ENCODE data around the gene CASZ1.

The CASZ1 gene

GRCh38 chr1:10659646-10660540 lies 136.6 kb downstream of the CASZ1 start:
- DNase-seq (ENCODE audit: low spot score), result no peak
- TF ChIP-seq CTCF (IDR thresholded peaks at IDR 0.05; ENCODE audit: extremely low read depth, missing control alignments), result no peak

- no peak for TF ChIP-seq CTCF (IDR thresholded peaks at IDR 0.05; ENCODE audit: extremely low read depth, missing control alignments)
- no peak for DNase-seq (ENCODE audit: low spot score)
Measured at GRCh38 chr1:10659218-10659617, 137.2 kb downstream of the CASZ1 start.

- DNase-seq (ENCODE audit: low spot score), result no peak
- no peak for TF ChIP-seq CTCF (IDR thresholded peaks at IDR 0.05; ENCODE audit: extremely low read depth, missing control alignments)
Measured at GRCh38 chr1:10658396-10659066, 137.9 kb downstream of the CASZ1 start.

GRCh38 chr1:10657088-10657847 lies 139.2 kb downstream of the CASZ1 start:
- no peak for DNase-seq (ENCODE audit: low spot score)
- no peak for TF ChIP-seq CTCF (IDR thresholded peaks at IDR 0.05; ENCODE audit: extremely low read depth, missing control alignments)

GRCh38 chr1:10656431-10656830 lies 140.0 kb downstream of the CASZ1 start:
- TF ChIP-seq CTCF (IDR thresholded peaks at IDR 0.05; ENCODE audit: extremely low read depth, missing control alignments), result no peak
- DNase-seq (ENCODE audit: low spot score), result no peak

GRCh38 chr1:10655002-10655401 lies 141.4 kb downstream of the CASZ1 start:
- no peak for TF ChIP-seq CTCF (IDR thresholded peaks at IDR 0.05; ENCODE audit: extremely low read depth, missing control alignments)
- DNase-seq (ENCODE audit: low spot score), result no peak
